Measurements from ENCODE around the gene NEURL4.

DNA sequence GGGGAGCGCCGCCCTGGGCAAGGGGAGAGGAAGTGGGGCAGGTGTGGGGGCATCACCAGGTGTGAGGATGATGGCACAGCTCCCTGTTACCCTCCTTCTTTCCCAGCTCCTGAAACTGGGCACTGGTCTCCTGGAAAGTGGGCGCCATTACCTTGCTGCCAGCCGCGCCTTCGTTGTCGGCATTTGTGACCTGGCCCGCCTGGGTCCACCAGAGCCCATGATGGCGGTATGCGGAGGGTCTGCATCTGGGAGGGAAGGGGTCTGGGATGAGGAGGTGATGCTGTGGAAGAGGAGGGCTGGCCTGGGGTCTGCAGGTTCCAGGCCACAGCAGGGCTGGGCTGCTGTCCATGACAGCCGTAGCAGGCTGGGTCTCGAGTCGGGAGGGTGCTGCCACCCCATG lies 12.7 kb upstream of the NEURL4 start:
- TF ChIP-seq CTCF (IDR thresholded peaks at IDR 0.05) (no peak), POLR2A (IDR thresholded peaks at IDR 0.05) (no peak)
